GM21723 (cell line): ENCODE data around the gene CD8B.
"Not testable (repeated sequence)": the region's sequence is repeated elsewhere in the genome, so short reads cannot be mapped to it uniquely, and the experiment has no call there.

ENCODE experiments used
- ATAC-seq: cut with Tn5 transposase; IDR thresholded peaks from one replicate; pipeline ENCODE4 v1.9.1; 2021; ENCODE audit warnings: mild to moderate bottlenecking, moderate library complexity; ENCODE audit not compliant: unreplicated experiment

Gene CD8B

GRCh38 chr2:86861628-86862379 is at the start of gene CD8B:
Gene CD8B (minus strand): TSS chr2:86861886. CDS start chr2:86861865, 21 bp downstream.
- not testable (repeated sequence) for ATAC-seq

GRCh38 chr2:86905868-86906267 is 44.2 kb upstream of the CD8B start:
- ATAC-seq, result not testable (repeated sequence)

DNA sequence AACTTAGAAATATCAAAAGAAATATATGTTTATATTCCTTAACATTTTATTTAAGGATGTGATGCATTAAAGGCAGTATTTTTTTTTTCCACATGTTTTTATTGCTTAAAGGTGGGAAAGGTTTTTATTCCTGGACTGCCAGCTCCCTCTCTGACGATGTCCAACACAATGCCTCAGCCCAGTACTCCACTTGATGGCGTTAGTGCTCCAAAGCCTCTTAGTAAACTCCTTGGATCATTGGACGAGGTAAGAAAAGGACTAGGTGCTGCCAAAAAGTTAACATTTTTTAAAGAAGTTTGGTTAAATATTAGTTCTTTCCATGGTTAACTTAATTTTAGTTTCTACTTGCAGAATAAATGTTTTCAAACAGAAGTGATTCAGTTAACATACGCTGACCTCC is 39.0 kb upstream of the CD8B start:
- ATAC-seq, result not testable (repeated sequence)

DNA sequence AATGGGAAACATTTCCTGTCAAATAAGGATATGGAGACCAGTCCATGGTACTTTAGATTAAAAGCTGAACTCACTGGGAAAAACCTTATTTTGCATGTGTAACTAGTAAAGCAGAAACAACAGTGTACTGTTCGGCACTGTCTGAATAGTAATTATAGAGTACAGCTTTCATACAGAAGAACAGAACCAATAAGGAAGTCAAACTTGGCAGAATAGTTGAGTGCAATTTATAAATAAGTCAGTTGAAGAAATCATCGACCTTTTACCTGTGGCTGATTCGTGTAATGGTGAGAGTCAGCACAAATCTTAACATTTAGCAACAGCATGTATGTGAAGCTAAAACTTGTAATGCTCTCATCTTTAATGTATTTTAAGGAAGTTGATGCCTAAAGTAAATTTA is 24.3 kb upstream of the CD8B start:
- ATAC-seq, result not testable (repeated sequence)

GRCh38 chr2:86882865-86883264 is 21.2 kb upstream of the CD8B start:
- ATAC-seq, result not testable (repeated sequence)

- ATAC-seq, result not testable (repeated sequence)
These were observed 20.5 kb upstream of the CD8B start for GRCh38 chr2:86882118-86882665.

DNA sequence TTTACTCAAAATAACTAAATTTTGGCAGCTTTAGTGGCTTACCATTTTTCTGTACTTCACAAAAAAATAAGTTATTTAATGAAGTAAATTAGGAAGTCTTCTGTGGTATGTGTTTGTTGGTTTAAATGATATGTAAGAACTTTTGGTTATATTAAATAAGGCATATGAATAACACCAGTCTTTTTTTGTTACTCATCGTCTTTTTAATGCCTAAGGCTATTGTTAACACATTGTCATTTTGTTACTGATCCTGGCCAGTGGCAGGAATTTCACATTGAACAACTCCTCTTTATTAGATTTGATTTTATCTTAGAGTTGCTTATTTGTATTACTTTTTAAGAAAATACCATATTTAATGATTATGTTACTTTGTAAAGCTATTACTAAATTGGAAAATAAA is 17.3 kb upstream of the CD8B start:
- ATAC-seq, result not testable (repeated sequence)

DNA sequence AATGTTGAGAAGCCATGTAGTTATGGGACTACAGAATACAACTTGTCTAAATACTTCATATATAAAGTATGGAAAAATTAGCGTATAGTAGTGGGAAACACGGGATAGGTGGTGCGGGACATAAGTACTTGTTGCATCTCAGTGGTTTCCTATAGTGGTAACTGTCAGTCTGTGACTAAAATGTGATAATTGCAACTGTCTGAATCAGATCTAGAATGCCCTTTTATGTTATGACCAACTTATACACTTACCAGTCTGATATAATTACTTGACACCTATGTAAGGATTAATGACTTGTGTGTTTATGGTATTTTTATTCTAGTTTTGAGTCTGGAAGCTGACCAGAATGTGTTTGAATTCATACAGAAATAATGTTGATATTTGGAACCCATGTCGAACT is 9.3 kb upstream of the CD8B start:
- not testable (repeated sequence) for ATAC-seq

DNA sequence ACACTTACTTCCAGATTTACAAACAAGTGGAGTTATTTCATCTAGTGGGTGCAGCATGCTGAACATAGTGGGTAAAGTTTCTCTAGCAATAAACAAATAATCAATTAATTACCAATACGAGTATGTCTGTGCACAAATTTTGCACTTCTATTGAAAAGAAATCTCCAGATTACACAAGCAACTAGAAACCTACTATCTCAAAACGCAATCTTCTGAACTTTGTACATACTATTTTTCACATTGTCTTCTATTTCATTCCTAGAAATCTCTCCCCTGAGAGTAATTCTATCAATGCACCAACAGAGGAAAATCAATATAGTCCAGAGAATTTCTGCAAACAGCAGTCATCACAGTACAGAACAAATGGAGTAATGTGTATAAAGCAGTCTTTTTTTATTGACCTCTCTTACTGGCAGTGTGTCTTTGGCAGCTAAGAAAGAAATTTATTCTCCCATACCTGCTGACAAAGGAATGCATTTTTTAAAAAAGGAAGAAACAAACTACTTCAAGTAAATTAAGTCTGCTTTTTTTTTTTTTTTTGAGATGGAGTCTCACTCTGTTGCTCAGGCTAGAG is 7.3 kb upstream of the CD8B start:
- ATAC-seq, result not testable (repeated sequence)

DNA sequence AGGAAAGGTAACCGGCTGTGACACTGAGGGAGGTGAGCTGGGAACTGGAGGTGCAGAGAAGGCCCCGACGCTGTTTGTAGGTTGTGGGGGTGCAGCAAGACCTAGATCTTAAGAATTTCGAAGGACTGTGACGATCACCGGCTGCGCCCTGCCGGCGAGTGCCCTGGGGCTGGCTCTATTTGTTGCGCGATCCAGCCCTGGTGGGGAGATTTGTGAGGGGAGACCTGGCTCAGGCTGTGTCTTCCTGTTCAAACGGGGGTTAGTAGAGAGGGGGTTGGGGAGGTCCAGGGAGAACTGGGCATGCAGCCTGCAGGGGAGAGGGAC is 656 bp upstream of the CD8B start:
- ATAC-seq, result not testable (repeated sequence)

DNA sequence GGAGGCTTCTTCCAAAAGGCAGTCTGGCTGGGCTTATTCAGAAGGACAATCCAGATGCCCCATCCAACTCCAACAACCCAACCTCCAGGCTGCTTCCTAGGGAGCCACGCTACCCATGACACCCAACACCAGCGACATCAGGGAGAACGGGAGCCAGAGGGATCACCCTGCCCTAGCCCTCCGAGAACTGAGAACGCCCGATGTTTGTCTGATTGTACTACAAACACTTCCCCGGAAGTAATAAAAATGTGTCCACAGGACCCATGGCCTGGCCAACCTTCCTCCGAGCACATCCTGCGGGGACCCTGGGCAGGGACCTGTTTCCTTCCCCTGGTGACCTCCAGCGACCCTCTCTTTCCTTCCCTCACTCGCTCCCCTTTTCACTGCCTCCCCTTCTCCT is 511 bp downstream of the CD8B start:
- ATAC-seq, result not testable (repeated sequence)

DNA sequence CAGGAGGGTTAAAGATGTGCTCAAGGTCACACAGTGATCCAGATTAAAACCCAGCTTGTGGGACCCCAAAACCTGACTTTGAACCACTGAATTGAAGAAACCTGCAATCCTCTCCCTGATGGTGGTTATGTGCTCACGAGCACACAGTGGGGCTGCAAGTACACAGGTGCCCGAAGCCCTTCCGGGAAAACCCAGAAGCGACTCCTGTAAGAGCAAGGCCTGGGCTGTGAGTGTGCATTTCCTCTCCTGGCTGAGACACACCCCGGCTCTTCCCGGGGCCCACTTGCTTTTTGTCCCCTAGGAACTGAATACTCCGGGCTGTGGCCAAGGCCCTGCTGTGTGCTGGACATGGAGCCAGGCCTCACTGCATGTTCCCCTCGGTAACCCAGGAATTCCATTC is 1.1 kb downstream of the CD8B start:
- ATAC-seq, result not testable (repeated sequence)

GRCh38 chr2:86857688-86858087 is 4.0 kb downstream of the CD8B start:
- ATAC-seq, result not testable (repeated sequence)

DNA sequence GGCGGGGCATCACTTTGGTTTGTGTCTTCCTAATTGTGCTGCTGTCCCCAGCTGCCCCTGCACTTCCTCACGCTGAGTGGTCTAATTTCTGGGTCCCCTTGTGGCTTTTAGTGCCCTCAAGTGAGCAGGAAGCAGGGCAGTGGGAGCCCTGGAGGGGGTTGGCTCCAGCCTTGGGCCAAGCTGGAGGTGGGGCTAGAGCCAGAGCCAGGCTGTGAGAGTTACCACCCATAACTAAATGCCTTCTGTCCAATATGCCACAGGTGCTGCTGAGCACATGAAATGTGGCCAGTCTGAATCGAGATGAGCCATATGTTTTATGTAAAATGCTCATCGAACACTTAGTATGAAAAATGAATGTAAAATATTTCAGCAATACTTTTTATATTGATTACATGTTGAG is 5.2 kb downstream of the CD8B start:
- not testable (repeated sequence) for ATAC-seq

DNA sequence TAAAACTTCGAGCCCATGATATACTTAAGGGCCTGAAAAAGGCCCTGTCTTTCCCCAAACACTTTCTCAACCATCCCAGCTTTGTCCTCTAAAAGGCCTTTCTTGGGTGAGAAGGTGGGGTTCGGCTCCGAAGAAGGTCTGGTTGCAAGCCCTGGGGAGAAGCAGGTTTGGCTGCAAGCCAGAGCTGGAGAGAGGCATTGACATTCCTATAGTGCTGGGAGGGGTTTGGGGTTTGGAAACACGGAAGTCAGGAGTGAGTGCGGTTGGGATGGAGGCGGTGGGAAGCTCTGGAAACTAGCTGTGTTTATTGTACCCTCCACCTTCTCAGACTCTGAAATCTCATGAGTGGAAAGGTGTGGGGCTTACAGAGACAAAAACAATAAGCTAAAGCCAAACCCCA is 5.7 kb downstream of the CD8B start:
- not testable (repeated sequence) for ATAC-seq

DNA sequence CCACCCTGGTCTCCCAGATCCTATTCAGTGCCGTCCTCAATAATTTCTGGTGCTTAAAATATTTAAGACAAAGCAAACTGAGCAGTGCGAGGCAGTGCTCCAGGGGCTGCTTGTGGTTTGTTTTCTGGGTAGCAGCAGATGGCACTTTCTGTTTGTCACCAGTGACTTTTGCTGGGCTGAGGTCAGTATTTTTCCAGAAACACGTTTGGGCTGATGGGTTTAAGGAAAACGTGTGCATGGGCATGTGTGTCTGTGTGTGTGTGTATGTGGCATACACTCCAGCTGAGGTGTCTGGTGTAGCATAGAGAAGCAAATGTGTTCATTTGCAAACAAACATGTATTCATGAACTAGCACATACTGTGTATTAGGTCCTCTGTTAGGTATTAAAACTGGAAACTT is 10.1 kb downstream of the CD8B start:
- ATAC-seq, result not testable (repeated sequence)

DNA sequence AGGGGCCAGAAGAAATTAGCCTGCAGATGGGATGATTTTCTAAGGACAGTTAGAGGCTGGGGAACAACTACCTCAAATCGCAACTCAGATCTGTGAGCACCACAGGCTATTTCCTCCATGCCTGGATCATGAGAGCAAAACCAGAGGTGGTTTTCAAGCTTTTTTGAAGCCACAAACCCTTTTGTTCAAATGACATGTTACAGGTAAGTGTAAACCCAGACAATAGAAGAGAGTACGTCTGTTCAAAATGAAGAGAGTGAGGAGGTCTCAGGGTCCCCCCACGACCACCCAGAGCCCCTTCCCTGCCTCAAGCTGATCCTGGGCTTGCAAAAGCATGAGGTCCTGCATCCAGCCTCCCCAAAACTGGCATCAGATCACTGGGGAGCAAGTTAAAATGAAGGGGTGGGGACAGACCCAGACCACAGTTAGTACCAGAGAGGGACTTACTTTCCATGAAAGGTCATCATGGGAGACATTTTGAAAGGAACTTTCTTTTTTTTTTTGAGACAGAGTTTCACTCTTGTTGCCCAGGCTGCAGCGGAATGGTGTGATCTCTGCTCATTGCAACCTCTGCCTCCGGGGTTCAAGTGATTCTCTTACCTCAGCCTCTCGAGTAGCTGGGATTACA is 19.0 kb downstream of the CD8B start:
- not testable (repeated sequence) for ATAC-seq

DNA sequence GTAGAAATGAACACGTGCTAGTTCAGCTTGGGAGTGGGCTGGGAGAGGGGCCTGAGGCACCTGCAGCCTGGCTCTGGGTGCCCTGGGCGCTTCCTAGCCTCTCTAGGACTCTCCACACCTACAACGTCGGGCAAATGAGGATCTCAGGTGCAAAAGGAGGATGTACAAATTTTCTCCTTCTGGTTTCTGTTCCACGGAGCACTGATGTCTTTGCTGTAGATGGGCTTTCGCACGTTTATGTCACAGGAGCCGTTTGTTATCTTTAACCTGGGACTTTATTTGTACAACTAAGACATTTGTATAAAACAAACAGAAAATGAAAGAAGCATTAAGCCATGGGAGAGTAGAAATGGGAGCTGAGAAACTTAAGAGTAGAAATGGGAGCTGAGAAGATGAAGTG is 20.4 kb downstream of the CD8B start:
- not testable (repeated sequence) for ATAC-seq

GRCh38 chr2:86839871-86840548 is 21.7 kb downstream of the CD8B start:
- not testable (repeated sequence) for ATAC-seq

DNA sequence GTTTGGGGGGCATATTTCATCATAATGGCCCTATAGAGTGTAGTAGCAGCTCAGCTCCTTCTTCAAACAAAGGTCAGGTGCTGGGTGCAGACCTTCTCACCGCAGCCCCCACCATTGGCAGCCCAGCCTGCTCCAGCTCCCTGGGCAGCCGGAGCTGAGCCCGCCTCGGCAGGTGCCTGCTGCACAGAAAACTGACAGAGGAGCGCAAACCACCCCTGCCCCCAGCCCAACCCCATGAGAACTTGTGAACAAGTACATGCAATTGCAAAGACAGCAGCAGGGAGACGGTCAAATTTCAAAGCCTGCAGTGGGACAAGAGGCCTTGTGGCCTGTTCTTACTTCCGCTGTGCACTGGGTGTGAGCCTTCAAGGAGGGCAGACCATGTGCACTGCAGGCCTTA is 22.2 kb downstream of the CD8B start:
- ATAC-seq, result not testable (repeated sequence)

DNA sequence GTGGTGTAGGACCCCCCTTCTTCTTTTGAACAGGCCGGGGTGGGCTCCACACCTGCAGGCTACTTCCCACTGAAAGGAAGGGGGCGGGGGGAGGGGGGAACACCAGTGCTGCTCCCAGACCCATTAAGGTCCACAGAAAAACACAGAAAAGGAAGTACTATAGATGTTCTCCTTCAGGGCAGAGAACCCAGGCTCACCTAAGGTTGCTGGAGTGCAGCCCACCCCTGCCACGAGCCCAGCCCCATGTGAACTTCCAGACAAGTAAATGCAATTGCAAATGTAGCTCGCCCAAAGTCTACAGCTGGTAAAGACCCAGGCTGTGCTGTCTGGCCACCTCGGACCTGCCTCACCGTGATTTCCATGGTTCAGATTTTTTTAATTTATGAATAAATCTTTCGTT is 24.0 kb downstream of the CD8B start:
- not testable (repeated sequence) for ATAC-seq
